ENCODE data around the gene ZFYVE28. TPM values are rescaled to one million over a fixed set of nuclear protein-coding genes. Genes with fewer than 3 reads are reported as not detected.

The ZFYVE28 gene
- total and polyA plus RNA-seq, 10 of the 15 experiments (the other 5 are each of a cell fraction or from before 2014, with no cell fraction given) = 0.06 to 1.9 (median 0.22) TPM; not detected in 1

DNA sequence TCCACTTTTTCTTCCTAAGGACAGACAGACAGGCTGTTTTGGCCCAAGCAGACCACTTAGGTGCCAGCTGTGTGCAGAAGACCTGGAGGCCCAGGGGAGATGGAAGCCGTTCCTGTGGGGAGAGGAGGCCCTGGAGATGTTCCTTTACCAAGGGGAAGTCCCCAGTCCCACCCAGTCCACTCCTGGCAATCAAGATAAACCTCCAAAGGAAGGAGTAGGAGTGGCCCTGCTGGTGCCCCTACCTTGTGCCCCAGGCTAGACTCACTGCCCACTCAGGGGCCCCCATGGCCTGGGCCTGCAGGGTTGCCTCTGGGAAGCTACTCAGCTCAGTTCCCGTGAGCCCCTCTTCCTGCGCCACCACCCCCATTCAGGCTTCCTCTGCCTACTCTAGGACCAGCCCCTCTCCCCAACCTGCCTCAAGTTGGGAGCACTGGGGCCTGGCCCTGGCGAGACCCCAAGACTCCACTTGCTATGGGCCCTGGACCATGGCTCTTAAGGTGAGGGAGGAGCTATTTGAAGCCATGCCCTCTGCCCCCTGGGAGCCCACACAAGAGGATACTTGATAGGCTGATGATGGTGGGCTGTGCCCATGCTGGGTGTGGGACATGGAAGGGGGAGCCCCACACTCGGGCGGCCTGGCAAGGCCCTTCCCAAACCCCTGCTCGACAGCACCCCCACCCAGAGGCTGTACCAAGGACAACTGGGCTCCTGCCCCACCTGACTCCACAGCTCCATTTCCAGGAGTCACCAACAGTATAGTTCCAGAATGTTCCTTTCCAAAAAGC is 25.7 kb upstream of the ZFYVE28 start:
- SMC1A ChIA-PET (ENCODE audit: uncharacterized antibody, unreplicated experiment) = interaction anchor here (0.6 to 1.3 kb wide), 4 partner anchors 22 to 224 kb away, joined by 3 to 7 read pairs (median 4); no protein-coding TSS in a partner anchor
- ATAC-seq (no peak), DNase-seq (ENCODE audit: low read depth, low spot score) (no peak), FAIRE-seq (no peak)
- Histone ChIP-seq H2AFZ (ENCODE audit: control insufficient read depth, low read depth, low read length) (no peak overlapping the region), H3K36me3 (ENCODE audit: control insufficient read depth in 2 of 2, insufficient read depth in 2 of 2, low read length in 1 of 2) (no peaks in the 10 kb centered on the region), H3K27me3 (replicated peaks in 1 of 2; ENCODE audit: control insufficient read depth in 2 of 2, insufficient read depth in 2 of 2, low read length in 1 of 2) (no peaks in the 10 kb centered on the region; a peak in 2 of 4 replicates), H4K20me1 (ENCODE audit: control insufficient read depth, insufficient read depth) (no peaks in the 10 kb centered on the region), H3K4me1 (ENCODE audit: control insufficient read depth, insufficient read depth, low read length) (peaks cover 3% of the 10 kb centered on the region; the same call in 1 of the 2 replicates), H3K9ac (ENCODE audit: control insufficient read depth, insufficient read depth, low read length) (no peak overlapping the region), H3K79me2 (ENCODE audit: control insufficient read depth, insufficient read depth, low read length) (no peaks in the 10 kb centered on the region), H3K4me3 (no peak overlapping the region), H3K9me3 (replicated peaks; ENCODE audit: control insufficient read depth, insufficient read depth, low read length) (no peaks in the 10 kb centered on the region), H3K4me2 (ENCODE audit: control insufficient read depth, insufficient read depth) (no peak overlapping the region), H3K27ac (ENCODE audit: control insufficient read depth, insufficient read depth) (no peak overlapping the region)
- intact Hi-C loops (cut with micrococcal nuclease; ENCODE audit: unreplicated experiment) (loop anchor here (5.0 kb wide), 1 partner anchor 202 kb away; the partner anchor contains the start of genes HAUS3 and POLN), in situ Hi-C loops (cut with MboI) (loop anchor here (5.0 kb wide), 1 partner anchor 227 kb away; no protein-coding TSS in a partner anchor)
- 56% methylated on average over 7 of the region's 7 CpGs for WGBS (ENCODE audit: insufficient coverage, insufficient replicate concordance, low lambda C conversion rate, missing lambda C conversion rate)
- RAD21 ChIA-PET (ENCODE audit: unreplicated experiment) = interaction anchor here (1.4 to 1.9 kb wide), 2 partner anchors 91 to 224 kb away, joined by 4 to 6 read pairs; no protein-coding TSS in a partner anchor
- POLR2A ChIA-PET = no interaction called here
- TF ChIP-seq ZBED1 (IDR thresholded peaks at IDR 0.05; ENCODE audit: borderline replicate concordance) (no peak), ZNF217 (IDR thresholded peaks at IDR 0.05) (no peak), YY1 (IDR thresholded peaks at IDR 0.05; ENCODE audit: low read depth, low read length) (no peak)
- BruUV-seq (replicated peaks) = no TSS peak
- CTCF ChIA-PET = interaction anchor here (0.6 to 4.1 kb wide), 3 partner anchors 224 to 226 kb away, joined by 5 to 19 read pairs (median 13); no protein-coding TSS in a partner anchor

DNA sequence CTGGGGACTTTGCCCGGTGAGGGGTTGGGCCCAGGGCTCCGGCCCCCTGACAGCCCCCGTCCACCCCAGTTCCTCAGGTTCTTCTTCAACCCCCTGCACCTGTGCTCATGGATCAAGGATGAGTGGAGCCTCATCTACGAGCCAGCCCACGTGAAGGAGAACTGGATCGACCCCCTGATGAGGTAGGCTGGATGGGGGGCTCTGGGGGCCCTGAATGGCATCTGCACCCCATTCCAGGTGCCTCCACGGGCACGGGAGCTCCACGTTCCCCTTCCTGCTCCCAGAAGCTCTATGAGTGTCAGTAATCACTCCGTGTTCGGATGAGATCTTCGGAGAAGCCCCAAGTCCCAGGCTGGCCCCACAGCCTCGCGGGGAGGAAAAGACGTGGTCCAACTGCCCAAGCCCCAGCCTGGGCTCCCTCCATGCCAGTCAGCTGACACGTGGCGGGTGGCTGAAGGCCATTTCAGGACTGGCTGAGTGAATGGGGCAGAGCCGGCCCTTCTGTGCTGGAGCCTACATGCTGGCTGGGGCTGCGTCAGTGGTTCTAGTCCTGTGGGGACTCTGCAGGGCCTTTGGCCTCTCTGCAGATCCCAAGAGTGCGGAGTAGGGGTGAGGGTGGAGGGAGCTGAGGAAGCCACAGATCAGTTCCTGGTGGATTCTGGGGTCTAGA is 24.8 kb upstream of the ZFYVE28 start:
- no peaks in the 10 kb centered on the region for H3K36me3 ChIP-seq (ENCODE audit: control insufficient read depth in 2 of 2, insufficient read depth in 2 of 2, low read length in 1 of 2)
- H3K79me2 ChIP-seq (ENCODE audit: control insufficient read depth, insufficient read depth, low read length) = no peaks in the 10 kb centered on the region
- no peak overlapping the region for H3K27ac ChIP-seq (ENCODE audit: control insufficient read depth, insufficient read depth)
- H2AFZ ChIP-seq (ENCODE audit: control insufficient read depth, low read depth, low read length) = no peak overlapping the region
- ChIA-PET POLR2A (interaction anchor here (0.5 to 0.6 kb wide), 4 partner anchors 51 to 390 kb away, joined by 3 read pairs; no protein-coding TSS in a partner anchor), RAD21 (ENCODE audit: unreplicated experiment) (interaction anchor here (0.6 to 3.0 kb wide), 5 partner anchors 25 to 223 kb away, joined by 4 to 20 read pairs (median 4); no protein-coding TSS in a partner anchor), SMC1A (ENCODE audit: uncharacterized antibody, unreplicated experiment) (interaction anchor here (0.9 to 1.7 kb wide), 2 partner anchors 27 to 211 kb away, joined by 3 to 5 read pairs; no protein-coding TSS in a partner anchor), CTCF (interaction anchor here (1.1 to 4.1 kb wide), 7 partner anchors 19 to 225 kb away, joined by 3 to 23 read pairs (median 10); no protein-coding TSS in a partner anchor)
- H3K9me3 ChIP-seq (replicated peaks; ENCODE audit: control insufficient read depth, insufficient read depth, low read length) = no peaks in the 10 kb centered on the region
- no peak for DNase-seq (ENCODE audit: low read depth, low spot score)
- ATAC-seq = no peak
- no peaks in the 10 kb centered on the region for H4K20me1 ChIP-seq (ENCODE audit: control insufficient read depth, insufficient read depth)
- FAIRE-seq = no peak
- in situ Hi-C loops (cut with MboI) = loop anchor here (5.0 kb wide), 1 partner anchor 226 kb away; no protein-coding TSS in a partner anchor
- WGBS (ENCODE audit: insufficient coverage, insufficient replicate concordance, low lambda C conversion rate, missing lambda C conversion rate) = 61% methylated on average over 20 of the region's 20 CpGs
- intact Hi-C loops (cut with micrococcal nuclease; ENCODE audit: unreplicated experiment) = loop anchor here (5.0 kb wide), 1 partner anchor 201 kb away; the partner anchor contains the start of genes HAUS3 and POLN
- peaks cover 3% of the 10 kb centered on the region; the same call in 1 of the 2 replicates for H3K4me1 ChIP-seq (ENCODE audit: control insufficient read depth, insufficient read depth, low read length)
- H3K9ac ChIP-seq (ENCODE audit: control insufficient read depth, insufficient read depth, low read length) = no peak overlapping the region
- H3K27me3 ChIP-seq (replicated peaks in 1 of 2; ENCODE audit: control insufficient read depth in 2 of 2, insufficient read depth in 2 of 2, low read length in 1 of 2) = no peaks in the 10 kb centered on the region; a peak in 1 of 4 replicates
- H3K4me3 ChIP-seq = no peak overlapping the region
- H3K4me2 ChIP-seq (ENCODE audit: control insufficient read depth, insufficient read depth) = no peak overlapping the region
- no TSS peak for BruUV-seq (replicated peaks)
- TF ChIP-seq MXI1 (IDR thresholded peaks at IDR 0.05; ENCODE audit: low read depth, low read length) (no peak), SRF (IDR thresholded peaks at IDR 0.05; ENCODE audit: low read depth in 2 of 2, low read length in 2 of 2) (no peak), MLLT1 (IDR thresholded peaks at IDR 0.05) (no peak), MTA2 (IDR thresholded peaks at IDR 0.05; ENCODE audit: low read depth) (no peak), YY1 (IDR thresholded peaks at IDR 0.05; ENCODE audit: low read depth, low read length) (no peak), SMARCA5 (IDR thresholded peaks at IDR 0.05) (no peak), PAX8 (IDR thresholded peaks at IDR 0.05) (no peak)
- TF ChIP-seq, protein P1, sequence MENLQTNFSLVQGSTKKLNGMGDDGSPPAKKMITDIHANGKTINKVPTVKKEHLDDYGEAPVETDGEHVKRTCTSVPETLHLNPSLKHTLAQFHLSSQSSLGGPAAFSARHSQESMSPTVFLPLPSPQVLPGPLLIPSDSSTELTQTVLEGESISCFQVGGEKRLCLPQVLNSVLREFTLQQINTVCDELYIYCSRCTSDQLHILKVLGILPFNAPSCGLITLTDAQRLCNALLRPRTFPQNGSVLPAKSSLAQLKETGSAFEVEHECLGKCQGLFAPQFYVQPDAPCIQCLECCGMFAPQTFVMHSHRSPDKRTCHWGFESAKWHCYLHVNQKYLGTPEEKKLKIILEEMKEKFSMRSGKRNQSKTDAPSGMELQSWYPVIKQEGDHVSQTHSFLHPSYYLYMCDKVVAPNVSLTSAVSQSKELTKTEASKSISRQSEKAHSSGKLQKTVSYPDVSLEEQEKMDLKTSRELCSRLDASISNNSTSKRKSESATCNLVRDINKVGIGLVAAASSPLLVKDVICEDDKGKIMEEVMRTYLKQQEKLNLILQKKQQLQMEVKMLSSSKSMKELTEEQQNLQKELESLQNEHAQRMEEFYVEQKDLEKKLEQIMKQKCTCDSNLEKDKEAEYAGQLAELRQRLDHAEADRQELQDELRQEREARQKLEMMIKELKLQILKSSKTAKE (IDR thresholded peaks at IDR 0.05; ENCODE audit: low read depth, poor library complexity, severe bottlenecking) = no peak

Data from GM12878 (cell line).